ENCODE data around the gene SLAIN1.

- TF ChIP-seq, protein P1, sequence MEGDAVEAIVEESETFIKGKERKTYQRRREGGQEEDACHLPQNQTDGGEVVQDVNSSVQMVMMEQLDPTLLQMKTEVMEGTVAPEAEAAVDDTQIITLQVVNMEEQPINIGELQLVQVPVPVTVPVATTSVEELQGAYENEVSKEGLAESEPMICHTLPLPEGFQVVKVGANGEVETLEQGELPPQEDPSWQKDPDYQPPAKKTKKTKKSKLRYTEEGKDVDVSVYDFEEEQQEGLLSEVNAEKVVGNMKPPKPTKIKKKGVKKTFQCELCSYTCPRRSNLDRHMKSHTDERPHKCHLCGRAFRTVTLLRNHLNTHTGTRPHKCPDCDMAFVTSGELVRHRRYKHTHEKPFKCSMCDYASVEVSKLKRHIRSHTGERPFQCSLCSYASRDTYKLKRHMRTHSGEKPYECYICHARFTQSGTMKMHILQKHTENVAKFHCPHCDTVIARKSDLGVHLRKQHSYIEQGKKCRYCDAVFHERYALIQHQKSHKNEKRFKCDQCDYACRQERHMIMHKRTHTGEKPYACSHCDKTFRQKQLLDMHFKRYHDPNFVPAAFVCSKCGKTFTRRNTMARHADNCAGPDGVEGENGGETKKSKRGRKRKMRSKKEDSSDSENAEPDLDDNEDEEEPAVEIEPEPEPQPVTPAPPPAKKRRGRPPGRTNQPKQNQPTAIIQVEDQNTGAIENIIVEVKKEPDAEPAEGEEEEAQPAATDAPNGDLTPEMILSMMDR (IDR thresholded peaks at IDR 0.05), result no peak
- no peak for TF ChIP-seq POLR2A (IDR thresholded peaks at IDR 0.05)
These were observed 48.3 kb downstream of the SLAIN1 start for GRCh38 chr13:77745784-77746183.
